Stimulated activated CD8-positive, alpha-beta memory T cell treated with anti-CD3 and anti-CD28 coated beads, Interleukin-7, amount 100 ng/mL, for 24 hours (primary cell): ENCODE results near the gene ASAP3.
"Not testable (repeated sequence)": the region's sequence is repeated elsewhere in the genome, so short reads cannot be mapped to it uniquely, and the experiment has no call there.

ENCODE experiments used
- DNase-seq: peaks from one replicate; pipeline ENCODE4 v3.0.0-alpha.2; 2020; ENCODE audit warnings: low read depth

Gene ASAP3

GRCh38 chr1:23395154-23395724 lies 88.7 kb downstream of the ASAP3 start:
- DNase-seq: no peak

- DNase-seq: no peak
These were observed 89.3 kb downstream of the ASAP3 start for GRCh38 chr1:23394684-23395083.

GRCh38 chr1:23394181-23394580 lies 89.8 kb downstream of the ASAP3 start:
- no peak for DNase-seq

GRCh38 chr1:23393706-23394105 lies 90.3 kb downstream of the ASAP3 start:
- DNase-seq: no peak

GRCh38 chr1:23392125-23392855 lies 91.7 kb downstream of the ASAP3 start:
- DNase-seq: no peak

- no peak for DNase-seq
These were observed 94.1 kb downstream of the ASAP3 start for GRCh38 chr1:23389837-23390321.

- no peak for DNase-seq
These were observed 96.5 kb downstream of the ASAP3 start for GRCh38 chr1:23387494-23387893.

- no peak for DNase-seq
These were observed 98.8 kb downstream of the ASAP3 start for GRCh38 chr1:23385119-23385621.

- no peak for DNase-seq
These were observed 99.5 kb downstream of the ASAP3 start for GRCh38 chr1:23384312-23385058.

- no peak for DNase-seq
These were observed 100.2 kb downstream of the ASAP3 start for GRCh38 chr1:23383577-23384311.

- no peak for DNase-seq
These were observed 102.6 kb downstream of the ASAP3 start for GRCh38 chr1:23381233-23381885.

GRCh38 chr1:23380719-23381118 lies 103.3 kb downstream of the ASAP3 start:
- DNase-seq: no peak

- DNase-seq: not testable (repeated sequence)
These were observed 103.7 kb downstream of the ASAP3 start for GRCh38 chr1:23380236-23380635.
